ENCODE measurements around the gene CYP2F1.

GRCh38 chr19:41156207-41156606, 42.0 kb downstream of the CYP2F1 start:
- no peak for TF ChIP-seq PATZ1 (CRISPR knock-in tag; IDR thresholded peaks at IDR 0.05; ENCODE audit: borderline replicate concordance)
- no peak for TF ChIP-seq TSHZ2 (CRISPR knock-in tag; IDR thresholded peaks at IDR 0.05)
- no peak for TF ChIP-seq POU6F1 (CRISPR knock-in tag; IDR thresholded peaks at IDR 0.05; ENCODE audit: borderline replicate concordance, low read depth)

Measured in SK-N-SH treated with all-trans-retinoic acid at 6 μM for 48 hours (cell line).